ENCODE measurements around the gene KCNAB1.

KCNAB1 gene

GRCh38 chr3:156298938-156299337 is 178.6 kb downstream of the KCNAB1 start:
- TF ChIP-seq FOXP2 (optimal IDR thresholded peaks at IDR 0.05; ENCODE audit: borderline replicate concordance, extremely low read depth, extremely low read length, insufficient read depth) (no peak), POLR2AphosphoS5 (IDR thresholded peaks at IDR 0.05; ENCODE audit: low read depth, low read length) (no peak), SIN3A (IDR thresholded peaks at IDR 0.05; ENCODE audit: borderline replicate concordance, insufficient read depth, low read length) (no peak), TAF1 (IDR thresholded peaks at IDR 0.05; ENCODE audit: borderline replicate concordance, insufficient read depth, low read length) (no peak)

- no peak for TF ChIP-seq FOXP2 (optimal IDR thresholded peaks at IDR 0.05; ENCODE audit: borderline replicate concordance, extremely low read depth, extremely low read length, insufficient read depth)
- no peak for TF ChIP-seq POLR2AphosphoS5 (IDR thresholded peaks at IDR 0.05; ENCODE audit: low read depth, low read length)
- no peak for TF ChIP-seq TAF1 (IDR thresholded peaks at IDR 0.05; ENCODE audit: borderline replicate concordance, insufficient read depth, low read length)
- no peak for TF ChIP-seq SIN3A (IDR thresholded peaks at IDR 0.05; ENCODE audit: borderline replicate concordance, insufficient read depth, low read length)
- TF ChIP-seq, protein P1, sequence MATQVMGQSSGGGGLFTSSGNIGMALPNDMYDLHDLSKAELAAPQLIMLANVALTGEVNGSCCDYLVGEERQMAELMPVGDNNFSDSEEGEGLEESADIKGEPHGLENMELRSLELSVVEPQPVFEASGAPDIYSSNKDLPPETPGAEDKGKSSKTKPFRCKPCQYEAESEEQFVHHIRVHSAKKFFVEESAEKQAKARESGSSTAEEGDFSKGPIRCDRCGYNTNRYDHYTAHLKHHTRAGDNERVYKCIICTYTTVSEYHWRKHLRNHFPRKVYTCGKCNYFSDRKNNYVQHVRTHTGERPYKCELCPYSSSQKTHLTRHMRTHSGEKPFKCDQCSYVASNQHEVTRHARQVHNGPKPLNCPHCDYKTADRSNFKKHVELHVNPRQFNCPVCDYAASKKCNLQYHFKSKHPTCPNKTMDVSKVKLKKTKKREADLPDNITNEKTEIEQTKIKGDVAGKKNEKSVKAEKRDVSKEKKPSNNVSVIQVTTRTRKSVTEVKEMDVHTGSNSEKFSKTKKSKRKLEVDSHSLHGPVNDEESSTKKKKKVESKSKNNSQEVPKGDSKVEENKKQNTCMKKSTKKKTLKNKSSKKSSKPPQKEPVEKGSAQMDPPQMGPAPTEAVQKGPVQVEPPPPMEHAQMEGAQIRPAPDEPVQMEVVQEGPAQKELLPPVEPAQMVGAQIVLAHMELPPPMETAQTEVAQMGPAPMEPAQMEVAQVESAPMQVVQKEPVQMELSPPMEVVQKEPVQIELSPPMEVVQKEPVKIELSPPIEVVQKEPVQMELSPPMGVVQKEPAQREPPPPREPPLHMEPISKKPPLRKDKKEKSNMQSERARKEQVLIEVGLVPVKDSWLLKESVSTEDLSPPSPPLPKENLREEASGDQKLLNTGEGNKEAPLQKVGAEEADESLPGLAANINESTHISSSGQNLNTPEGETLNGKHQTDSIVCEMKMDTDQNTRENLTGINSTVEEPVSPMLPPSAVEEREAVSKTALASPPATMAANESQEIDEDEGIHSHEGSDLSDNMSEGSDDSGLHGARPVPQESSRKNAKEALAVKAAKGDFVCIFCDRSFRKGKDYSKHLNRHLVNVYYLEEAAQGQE (IDR thresholded peaks at IDR 0.05; ENCODE audit: insufficient read depth in 1 of 2, low read depth in 2 of 2, low read length in 2 of 2), result no peak
Observed at GRCh38 chr3:156299569-156299968, 179.2 kb downstream of the KCNAB1 start.

GRCh38 chr3:156300371-156300770 is 180.0 kb downstream of the KCNAB1 start:
- TF ChIP-seq SIN3A (IDR thresholded peaks at IDR 0.05; ENCODE audit: borderline replicate concordance, insufficient read depth, low read length) (no peak), TAF1 (IDR thresholded peaks at IDR 0.05; ENCODE audit: borderline replicate concordance, insufficient read depth, low read length) (no peak), POLR2AphosphoS5 (IDR thresholded peaks at IDR 0.05; ENCODE audit: low read depth, low read length) (no peak), FOXP2 (optimal IDR thresholded peaks at IDR 0.05; ENCODE audit: borderline replicate concordance, extremely low read depth, extremely low read length, insufficient read depth) (no peak)
- TF ChIP-seq, protein P1 (IDR thresholded peaks at IDR 0.05; ENCODE audit: insufficient read depth in 1 of 2, low read depth in 2 of 2, low read length in 2 of 2), result no peak

DNA sequence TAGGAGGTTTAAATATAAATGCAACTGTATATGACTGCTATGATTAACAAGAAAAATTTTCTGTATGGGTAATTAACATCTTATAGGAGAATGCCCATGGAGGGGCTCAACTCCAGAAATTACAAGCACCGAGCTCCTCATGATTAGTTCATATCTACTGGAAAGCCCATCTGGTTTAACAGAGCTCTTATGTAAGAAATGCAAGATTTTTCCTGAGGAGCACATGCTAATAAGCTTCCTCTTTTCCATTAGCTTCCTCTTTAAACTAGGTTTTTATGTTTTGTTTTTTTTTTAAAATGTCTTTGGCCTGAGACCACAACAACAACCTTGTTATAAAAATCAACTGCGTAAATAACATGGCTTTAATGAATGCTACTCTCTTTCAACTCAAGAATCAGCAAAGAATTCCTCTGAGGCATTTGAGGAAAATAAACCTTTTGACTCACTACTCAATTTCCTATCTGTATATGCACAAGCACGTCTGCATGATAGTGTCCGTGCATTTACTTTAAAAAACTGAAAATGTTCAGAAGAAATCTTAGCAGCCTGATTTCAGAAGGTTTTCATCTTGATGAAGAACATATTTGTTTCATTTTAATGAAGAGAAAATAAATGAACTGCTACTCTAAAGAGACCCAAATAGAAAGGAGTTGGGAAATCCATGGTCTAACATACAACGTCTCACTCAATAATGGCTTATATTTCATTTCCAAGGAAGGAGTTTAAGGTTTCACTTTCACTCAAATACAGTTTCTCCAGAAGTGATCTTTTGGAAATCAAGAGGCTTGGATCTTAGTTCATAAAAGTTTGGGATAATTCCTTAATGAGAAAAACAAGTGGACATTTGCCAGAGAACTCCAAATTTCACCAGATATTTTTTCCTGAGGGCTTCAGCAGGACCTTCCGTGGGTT is 180.8 kb downstream of the KCNAB1 start:
- TF ChIP-seq TAF1 (IDR thresholded peaks at IDR 0.05; ENCODE audit: borderline replicate concordance, insufficient read depth, low read length) (no peak), SIN3A (IDR thresholded peaks at IDR 0.05; ENCODE audit: borderline replicate concordance, insufficient read depth, low read length) (no peak), FOXP2 (optimal IDR thresholded peaks at IDR 0.05; ENCODE audit: borderline replicate concordance, extremely low read depth, extremely low read length, insufficient read depth) (no peak), POLR2AphosphoS5 (IDR thresholded peaks at IDR 0.05; ENCODE audit: low read depth, low read length) (no peak)
- TF ChIP-seq, protein P1 (IDR thresholded peaks at IDR 0.05; ENCODE audit: insufficient read depth in 1 of 2, low read depth in 2 of 2, low read length in 2 of 2), result no peak

- TF ChIP-seq FOXP2 (optimal IDR thresholded peaks at IDR 0.05; ENCODE audit: borderline replicate concordance, extremely low read depth, extremely low read length, insufficient read depth) (no peak), SIN3A (IDR thresholded peaks at IDR 0.05; ENCODE audit: borderline replicate concordance, insufficient read depth, low read length) (no peak), POLR2AphosphoS5 (IDR thresholded peaks at IDR 0.05; ENCODE audit: low read depth, low read length) (no peak), TAF1 (IDR thresholded peaks at IDR 0.05; ENCODE audit: borderline replicate concordance, insufficient read depth, low read length) (no peak)
- TF ChIP-seq, protein P1 (IDR thresholded peaks at IDR 0.05; ENCODE audit: insufficient read depth in 1 of 2, low read depth in 2 of 2, low read length in 2 of 2), result no peak
Observed at GRCh38 chr3:156303001-156303707, 182.8 kb downstream of the KCNAB1 start.

All from PFSK-1 (cell line).